DOHH2 (cell line): ENCODE results near the gene PEX26.

Experiments
- EZH2phosphoT487 ChIP-seq: fragments of 200-600 bp; sonication (generic); IDR thresholded peaks from 2 replicates; pipeline ENCODE4 v1.6.1; 2017; ENCODE audit warnings: borderline replicate concordance, mild to moderate bottlenecking, antibody characterized with exemption, low read length, moderate library complexity, mixed read lengths
- TF ChIP-seq, protein P1 (sequence below): fragments of 200-600 bp; sonication (generic); IDR thresholded peaks from one replicate; pipeline ENCODE4 v1.5.1; 2014; ENCODE audit warnings: antibody characterized with exemption, mild to moderate bottlenecking, low read depth, low read length; ENCODE audit not compliant: poor library complexity, severe bottlenecking

DNA sequence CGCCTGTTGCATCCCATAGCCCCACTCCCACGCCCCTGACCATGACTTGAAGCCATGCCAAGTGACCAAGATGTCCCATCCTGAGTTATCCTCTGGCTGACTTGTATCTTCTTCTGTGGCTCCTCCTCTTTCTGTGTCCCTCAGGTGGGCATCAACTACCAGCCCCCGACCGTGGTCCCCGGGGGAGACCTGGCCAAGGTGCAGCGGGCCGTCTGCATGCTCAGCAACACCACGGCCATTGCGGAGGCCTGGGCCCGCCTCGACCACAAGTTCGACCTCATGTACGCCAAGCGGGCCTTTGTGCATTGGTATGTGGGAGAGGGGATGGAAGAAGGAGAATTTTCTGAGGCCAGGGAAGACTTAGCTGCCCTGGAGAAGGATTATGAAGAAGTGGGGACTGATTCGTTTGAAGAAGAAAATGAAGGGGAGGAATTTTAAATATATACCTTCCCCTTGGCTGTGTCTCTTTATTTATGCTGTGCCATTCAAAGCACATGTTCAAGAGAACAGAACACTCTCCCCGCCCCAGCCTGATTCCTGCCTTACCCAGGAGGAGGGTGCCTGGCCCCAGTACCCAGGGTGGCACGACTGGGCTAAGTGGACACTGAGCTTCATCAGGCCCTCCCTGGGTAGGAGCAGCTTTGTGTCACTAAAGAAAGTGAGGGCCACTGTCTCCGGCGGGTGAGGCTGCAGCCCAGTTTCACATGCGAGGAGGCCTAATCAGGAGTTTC, 53.1 kb downstream of the PEX26 start:
- TF ChIP-seq, protein P1, sequence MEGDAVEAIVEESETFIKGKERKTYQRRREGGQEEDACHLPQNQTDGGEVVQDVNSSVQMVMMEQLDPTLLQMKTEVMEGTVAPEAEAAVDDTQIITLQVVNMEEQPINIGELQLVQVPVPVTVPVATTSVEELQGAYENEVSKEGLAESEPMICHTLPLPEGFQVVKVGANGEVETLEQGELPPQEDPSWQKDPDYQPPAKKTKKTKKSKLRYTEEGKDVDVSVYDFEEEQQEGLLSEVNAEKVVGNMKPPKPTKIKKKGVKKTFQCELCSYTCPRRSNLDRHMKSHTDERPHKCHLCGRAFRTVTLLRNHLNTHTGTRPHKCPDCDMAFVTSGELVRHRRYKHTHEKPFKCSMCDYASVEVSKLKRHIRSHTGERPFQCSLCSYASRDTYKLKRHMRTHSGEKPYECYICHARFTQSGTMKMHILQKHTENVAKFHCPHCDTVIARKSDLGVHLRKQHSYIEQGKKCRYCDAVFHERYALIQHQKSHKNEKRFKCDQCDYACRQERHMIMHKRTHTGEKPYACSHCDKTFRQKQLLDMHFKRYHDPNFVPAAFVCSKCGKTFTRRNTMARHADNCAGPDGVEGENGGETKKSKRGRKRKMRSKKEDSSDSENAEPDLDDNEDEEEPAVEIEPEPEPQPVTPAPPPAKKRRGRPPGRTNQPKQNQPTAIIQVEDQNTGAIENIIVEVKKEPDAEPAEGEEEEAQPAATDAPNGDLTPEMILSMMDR: no peak
- no peak for TF ChIP-seq EZH2phosphoT487
